PC-3 (cell line): ENCODE results near the gene MTA1. TPM values are rescaled to one million over a fixed set of nuclear protein-coding genes. Genes with fewer than 3 reads are reported as not detected.

Experiments
- ATAC-seq: fragments of 200-7000 bp; cut with Tn5 transposase; 2 replicates; pipeline ENCODE4 v1.9.1; 2020; ENCODE audit warnings: mild to moderate bottlenecking, moderate library complexity
- BruUV-seq: library from RNA; stranded (reverse); fragments of 400-500 nt; replicated peaks from 2 replicates; lab custom pipeline; 2021; lab: Mats Ljungman, UMichigan
- CTCF ChIA-PET: fragments of 300-600 bp; sonication (Branson Sonifier 250); formaldehyde crosslinking; loops from one replicate; lab custom pipeline; 2022; ENCODE audit warnings: antibody characterized with exemption; lab: Charles Lee
- POLR2A ChIA-PET: fragments of 300-600 bp; sonication (Branson Sonifier 250); formaldehyde crosslinking; loops from one replicate; lab custom pipeline; 2022; ENCODE audit warnings: antibody characterized with exemption; ENCODE audit not compliant: unreplicated experiment; lab: Charles Lee
- DNase-seq: peaks from one replicate; pipeline ENCODE4 v3.0.0-alpha.2; 2015
- H2AFZ ChIP-seq: fragments of 300-600 bp; sonication (generic); 2 replicates; pipeline ENCODE4 v1.6.0; 2016; ENCODE audit warnings: antibody characterized with exemption, low read length
- H3F3A ChIP-seq: fragments of 300-600 bp; sonication (generic); one replicate; pipeline ENCODE4 v1.6.0; 2017; ENCODE audit warnings: antibody characterized with exemption, low read length, control low read depth, mild to moderate bottlenecking; ENCODE audit not compliant: unreplicated experiment
- H3K27ac ChIP-seq: fragments of 300-600 bp; sonication (generic); 2 replicates; pipeline ENCODE4 v1.5.1; 2016; ENCODE audit warnings: mild to moderate bottlenecking, low read length
- H3K27me3 ChIP-seq: fragments of 300-600 bp; sonication (generic); 2 replicates; pipeline ENCODE4 v1.6.1; 2016; ENCODE audit warnings: low read length, mixed read lengths
- H3K36me3 ChIP-seq: fragments of 300-600 bp; sonication (generic); 2 replicates; pipeline ENCODE4 v1.6.1; 2016; ENCODE audit warnings: low read depth, mixed run types, low read length, mixed read lengths
- H3K4me1 ChIP-seq: fragments of 300-600 bp; sonication (generic); 2 replicates; pipeline ENCODE4 v1.5.1; 2016; ENCODE audit warnings: low read length; ENCODE audit not compliant: insufficient read depth
- H3K4me2 ChIP-seq: fragments of 300-600 bp; sonication (generic); 2 replicates; pipeline ENCODE4 v1.6.0; 2016; ENCODE audit warnings: low read length
- H3K4me3 ChIP-seq: fragments of 300-600 bp; sonication (generic); 2 replicates; pipeline ENCODE4 v1.5.1; 2016; ENCODE audit warnings: mild to moderate bottlenecking, low read length, mixed read lengths
- H3K79me2 ChIP-seq: fragments of 300-600 bp; sonication (generic); 2 replicates; pipeline ENCODE4 v1.6.1; 2017; ENCODE audit warnings: low read length, mixed read lengths
- H3K9ac ChIP-seq: fragments of 300-600 bp; sonication (generic); 2 replicates; pipeline ENCODE4 v1.6.0; 2016; ENCODE audit warnings: mild to moderate bottlenecking, low read length
- H3K9me2 ChIP-seq: fragments of 300-600 bp; sonication (generic); replicated peaks from 2 replicates; pipeline ENCODE4 v1.6.1; 2016; ENCODE audit warnings: mixed run types, low read length, mixed read lengths
- H3K9me3 ChIP-seq: fragments of 300-600 bp; sonication (generic); 2 replicates; pipeline ENCODE4 v1.6.1; 2016; ENCODE audit warnings: low read length, mixed read lengths
- H4K20me1 ChIP-seq: fragments of 300-600 bp; sonication (generic); 2 replicates; pipeline ENCODE4 v1.6.1; 2016; ENCODE audit warnings: low read length, mixed read lengths
- CTCF ChIP-seq: fragments of 300-600 bp; sonication (generic); conservative IDR thresholded peaks from 2 replicates; pipeline ENCODE4 v1.5.1; 2017; ENCODE audit warnings: antibody characterized with exemption, low read depth, mild to moderate bottlenecking, low read length
- EZH2 ChIP-seq: fragments of 300-600 bp; sonication (generic); IDR thresholded peaks from one replicate; pipeline ENCODE4 v1.6.1; 2017; ENCODE audit warnings: antibody characterized with exemption, mild to moderate bottlenecking, low read length; ENCODE audit not compliant: unreplicated experiment
- EZH2phosphoT487 ChIP-seq: fragments of 300-600 bp; sonication (generic); IDR thresholded peaks from 2 replicates; pipeline ENCODE4 v1.6.1; 2018; ENCODE audit warnings: mild to moderate bottlenecking, antibody characterized with exemption, low read length, borderline replicate concordance
- intact Hi-C: fragments of 100-400 bp; cut with micrococcal nuclease; formaldehyde crosslinking; loops from 2 replicates; pipeline ENCODE4 v1.9.0; 2023
- total RNA-seq: library from RNA; depleted of rRNA; stranded (reverse); fragments of >200 nt; gene quantifications from 2 replicates; pipeline ENCODE4 v1.2.3, GENCODE V29; 2014

The MTA1 gene
- total RNA-seq, 1 experiment from 2014 or later: 82.3 TPM

- no peaks in the 10 kb centered on the region for H3K9me3 ChIP-seq
- CTCF ChIA-PET: no interaction called here
Observed at GRCh38 chr14:105400016-105400415, 19.6 kb upstream of the MTA1 start.

GRCh38 chr14:105401699-105402098, 17.9 kb upstream of the MTA1 start:
- POLR2A ChIA-PET: no interaction called here
- Histone ChIP-seq H3K27ac (no peak overlapping the region), H2AFZ (no peak overlapping the region), H3K9ac (no peak overlapping the region), H3K36me3 (peaks cover 11% of the 10 kb centered on the region), H3K4me2 (no peak overlapping the region), H3K9me3 (no peaks in the 10 kb centered on the region), H3K9me2 (no peaks in the 10 kb centered on the region), H3K27me3 (no peaks in the 10 kb centered on the region), H3K79me2 (peaks cover 19% of the 10 kb centered on the region), H4K20me1 (no peaks in the 10 kb centered on the region), H3K4me3 (no peak overlapping the region), H3F3A (no peaks in the 10 kb centered on the region), H3K4me1 (peaks cover 17% of the 10 kb centered on the region)
- intact Hi-C loops: no loop called here
- TF ChIP-seq CTCF: no peak
- TF ChIP-seq EZH2phosphoT487: no peak
- TF ChIP-seq EZH2: no peak
- no TSS peak for BruUV-seq
- ATAC-seq: no peak
- no peak for DNase-seq
- CTCF ChIA-PET: no interaction called here

More at GRCh38 chr14:105400016-105400415, 19.6 kb upstream of the MTA1 start:
- TF ChIP-seq EZH2 (no peak), EZH2phosphoT487 (no peak), CTCF (no peak)
- no peak overlapping the region for H2AFZ ChIP-seq
- BruUV-seq: no TSS peak
- H3K27ac ChIP-seq: no peak overlapping the region
- no peaks in the 10 kb centered on the region for H4K20me1 ChIP-seq
- peaks cover 19% of the 10 kb centered on the region for H3K79me2 ChIP-seq
- POLR2A ChIA-PET: no interaction called here
- H3K9ac ChIP-seq: no peak overlapping the region
- peak overlapping the region; percentile 90 for H3K4me3 ChIP-seq
- no peaks in the 10 kb centered on the region for H3K9me2 ChIP-seq
- H3F3A ChIP-seq: no peaks in the 10 kb centered on the region
- H3K4me2 ChIP-seq: peak overlapping the region; percentile 96
- DNase-seq: no peak
- H3K36me3 ChIP-seq: peaks cover 11% of the 10 kb centered on the region
- H3K27me3 ChIP-seq: no peaks in the 10 kb centered on the region
- no peak for ATAC-seq
- intact Hi-C loops: no loop called here
- H3K4me1 ChIP-seq: peaks cover 17% of the 10 kb centered on the region

- Histone ChIP-seq H3K4me2 (no peak overlapping the region), H3K9me3 (no peaks in the 10 kb centered on the region), H3K4me1 (peaks cover 10% of the 10 kb centered on the region; the same call in 1 of the 2 replicates), H3K27ac (no peak overlapping the region), H3K9me2 (no peaks in the 10 kb centered on the region), H3K9ac (no peak overlapping the region), H2AFZ (no peak overlapping the region), H3K36me3 (no peaks in the 10 kb centered on the region), H3F3A (no peaks in the 10 kb centered on the region), H4K20me1 (no peaks in the 10 kb centered on the region), H3K27me3 (no peaks in the 10 kb centered on the region), H3K79me2 (no peaks in the 10 kb centered on the region), H3K4me3 (no peak overlapping the region)
- BruUV-seq: no TSS peak
- POLR2A ChIA-PET: no interaction called here
- intact Hi-C loops: no loop called here
- CTCF ChIA-PET: no interaction called here
- ATAC-seq (no peak), DNase-seq (no peak)
- TF ChIP-seq EZH2phosphoT487: no peak
- TF ChIP-seq CTCF: no peak
- TF ChIP-seq EZH2: no peak
Observed at GRCh38 chr14:105408592-105408991, 11.0 kb upstream of the MTA1 start.
